A549 (cell line): ENCODE results near the gene AGA. TPM values are rescaled to one million over a fixed set of nuclear protein-coding genes. Genes with fewer than 3 reads are reported as not detected.

Experiments
- ATAC-seq, 2 experiments: fragments of 200-7000 bp in 1 of 2; fragments of >200 bp in 1 of 2; cut with Nextera tagmentation in 1 of 2; cut with Tn5 transposase in 1 of 2; 3 replicates each; pipeline versions ENCODE4 v1.8.0 to v1.9.1; 2018 to 2020; ENCODE audit warnings: mild to moderate bottlenecking in 1 of 2, moderate library complexity in 1 of 2
- CTCF ChIA-PET: fragments of 300-600 bp; sonication (Branson Sonifier 250); formaldehyde crosslinking; extraction: SDS; loops from one replicate; lab custom pipeline; 2021; ENCODE audit warnings: antibody characterized with exemption, inconsistent platforms; lab: Yijun Ruan, JAX
- POLR2A ChIA-PET: fragments of 350-600 bp; formaldehyde crosslinking; extraction: SDS; loops from one replicate; lab custom pipeline; 2021; ENCODE audit warnings: antibody characterized with exemption, inconsistent platforms; lab: Yijun Ruan, JAX
- DNase-seq, 2 experiments: peaks; one replicate each; pipeline versions ENCODE4 v3.0.0 to v3.0.0-alpha.2; 2011 to 2016; ENCODE audit warnings: low read depth in 1 of 2, low spot score in 1 of 2
- FAIRE-seq: peaks from 2 replicates; lab custom pipeline; 2011; peaks lifted over from hg19 to GRCh38; lab: Jason Lieb, UNC
- H3K27ac ChIP-seq, 2 experiments: fragments of >200 bp; sonication (Bioruptor Twin); formaldehyde crosslinking; 3 replicates each; pipeline ENCODE4 v1.5.1; 2016 to 2017
- H3K4me1 ChIP-seq: fragments of >200 bp; sonication (Bioruptor Twin); formaldehyde crosslinking; 3 replicates; pipeline ENCODE4 v1.6.1; 2016
- H3K4me2 ChIP-seq: fragments of >200 bp; sonication (Bioruptor Twin); formaldehyde crosslinking; 3 replicates; pipeline ENCODE4 v1.6.1; 2016
- H3K4me3 ChIP-seq: fragments of >200 bp; sonication (Bioruptor Twin); formaldehyde crosslinking; 3 replicates; pipeline ENCODE4 v1.5.1; 2016
- H3K9me3 ChIP-seq: fragments of >200 bp; sonication (Bioruptor Twin); formaldehyde crosslinking; 3 replicates; pipeline ENCODE4 v1.6.1; 2016
- CBX2 ChIP-seq: fragments of 200-600 bp; sonication (generic); IDR thresholded peaks from 2 replicates; pipeline ENCODE4 v1.6.1; 2016; ENCODE audit warnings: low read depth, mild to moderate bottlenecking, borderline replicate concordance
- CEBPB ChIP-seq, 2 experiments: fragments of >200 bp in 1 of 2; sonication (Bioruptor Twin) in 1 of 2; formaldehyde crosslinking in 1 of 2; IDR thresholded peaks; 2 replicates each; pipeline ENCODE4 v1.6.1; 2012 to 2016
- CHD4 ChIP-seq: fragments of 200-600 bp; sonication (generic); IDR thresholded peaks from 2 replicates; pipeline ENCODE4 v1.6.1; 2016; ENCODE audit warnings: antibody characterized with exemption, mild to moderate bottlenecking, borderline replicate concordance
- EHMT2 ChIP-seq: fragments of 200-600 bp; sonication (generic); IDR thresholded peaks from 2 replicates; pipeline ENCODE4 v1.6.1; 2016; ENCODE audit warnings: antibody characterized with exemption, low read depth, mild to moderate bottlenecking, moderate library complexity
- EP300 ChIP-seq, 2 experiments: fragments of >200 bp; sonication (Bioruptor Twin); formaldehyde crosslinking; IDR thresholded peaks; 2 replicates in 1 of 2; 3 replicates in 1 of 2; pipeline ENCODE4 v1.6.1; 2016 to 2017
- ESRRA ChIP-seq: fragments of 150-350 bp; IDR thresholded peaks from 2 replicates; pipeline ENCODE4 v1.6.1; 2014; ENCODE audit warnings: mild to moderate bottlenecking, low read length, borderline replicate concordance
- FOSL2 ChIP-seq, 2 experiments: fragments of 450-650 bp in 1 of 2; fragments of >200 bp in 1 of 2; sonication (Bioruptor Twin) in 1 of 2; formaldehyde crosslinking; IDR thresholded peaks; 2 replicates each; pipeline versions ENCODE4 v1.5.0 to v1.6.1; 2016 to 2020; ENCODE audit warnings: mild to moderate bottlenecking in 1 of 2, moderate library complexity in 1 of 2
- HOXB5 ChIP-seq: fragments of 250-450 bp; sonication (Bioruptor Pico); IDR thresholded peaks from 2 replicates; pipeline ENCODE4 v1.5.0; 2020; ENCODE audit warnings: mild to moderate bottlenecking, moderate library complexity
- JUNB ChIP-seq: fragments of >200 bp; sonication (Bioruptor Twin); formaldehyde crosslinking; IDR thresholded peaks from 2 replicates; pipeline ENCODE4 v1.6.1; 2016
- KDM1A ChIP-seq: fragments of 200-600 bp; sonication (generic); IDR thresholded peaks from 2 replicates; pipeline ENCODE4 v1.6.1; 2016; ENCODE audit warnings: low read depth, mild to moderate bottlenecking
- MAFK ChIP-seq: fragments of 450-650 bp; IDR thresholded peaks from 2 replicates; pipeline ENCODE4 v1.6.1; 2014; ENCODE audit not compliant: partially characterized antibody
- NPAS2 ChIP-seq: fragments of 250-450 bp; sonication (Bioruptor Pico); IDR thresholded peaks from 2 replicates; pipeline ENCODE4 v1.8.0; 2022; ENCODE audit warnings: mild to moderate bottlenecking, moderate library complexity, borderline replicate concordance
- PHF8 ChIP-seq: fragments of 200-600 bp; sonication (generic); IDR thresholded peaks from 2 replicates; pipeline ENCODE4 v1.6.1; 2016; ENCODE audit warnings: low read depth, mild to moderate bottlenecking, antibody characterized with exemption, moderate library complexity, borderline replicate concordance
- POLR2A ChIP-seq: IDR thresholded peaks from 2 replicates; pipeline ENCODE4 v1.6.1; 2012; ENCODE audit warnings: mild to moderate bottlenecking, low read length
- RAD21 ChIP-seq, 2 experiments: fragments of >200 bp in 1 of 2; sonication (Bioruptor Twin) in 1 of 2; formaldehyde crosslinking in 1 of 2; IDR thresholded peaks in 1 of 2; conservative IDR thresholded peaks in 1 of 2; 2 replicates in 1 of 2; 3 replicates in 1 of 2; pipeline ENCODE4 v1.6.1; 2012 to 2018; ENCODE audit warnings: inconsistent platforms in 1 of 2
- RARB ChIP-seq: fragments of 250-450 bp; sonication (Bioruptor Pico); IDR thresholded peaks from 2 replicates; pipeline ENCODE4 v1.8.0; 2021; ENCODE audit warnings: mild to moderate bottlenecking, moderate library complexity
- RNF2 ChIP-seq: fragments of 200-600 bp; sonication (generic); IDR thresholded peaks from 2 replicates; pipeline ENCODE4 v1.6.1; 2016; ENCODE audit warnings: low read depth, mild to moderate bottlenecking, antibody characterized with exemption, moderate library complexity, borderline replicate concordance
- TFCP2L1 ChIP-seq: fragments of 250-450 bp; sonication (Bioruptor Pico); IDR thresholded peaks from 2 replicates; pipeline ENCODE4 v1.5.0; 2021; ENCODE audit warnings: mild to moderate bottlenecking
- ZSCAN20 ChIP-seq: fragments of 250-450 bp; sonication (Bioruptor Pico); IDR thresholded peaks from 2 replicates; pipeline ENCODE4 v1.8.0; 2022; ENCODE audit warnings: mild to moderate bottlenecking, moderate library complexity
- WGBS: methylation state at CpG from one replicate; pipeline ENCODE4 v1.1.6; 2017; ENCODE audit errors: missing lambda C conversion rate; 5-methylcytosine and 5-hydroxymethylcytosine counted together
- polyA plus RNA-seq, 4 experiments: library from polyadenylated mRNA; depleted of rRNA in 3 of 4; stranded (reverse); fragments of >200 nt; fragmentation: RNase III in 1 of 4; extraction: RNeasy Plus Mini Kit Qiagen cat#74134 plus additional on column Dnase treatment in 1 of 4; gene quantifications; 2 replicates in 3 of 4; 3 replicates in 1 of 4; pipeline ENCODE4 v1.2.3, GENCODE V29; 2011 to 2017
- TF ChIP-seq, protein P1 (sequence below): IDR thresholded peaks from 2 replicates; pipeline ENCODE4 v1.6.1; 2012; ENCODE audit warnings: low read depth, borderline replicate concordance
- TF ChIP-seq, protein P2 (sequence below): fragments of >200 bp; sonication (Bioruptor Twin); formaldehyde crosslinking; IDR thresholded peaks from 3 replicates; pipeline ENCODE4 v1.6.1; 2016

AGA gene
- polyA plus RNA-seq, 2 of the 4 experiments (the other 2 are of a cell fraction): 25.1 to 44.0 TPM

DNA sequence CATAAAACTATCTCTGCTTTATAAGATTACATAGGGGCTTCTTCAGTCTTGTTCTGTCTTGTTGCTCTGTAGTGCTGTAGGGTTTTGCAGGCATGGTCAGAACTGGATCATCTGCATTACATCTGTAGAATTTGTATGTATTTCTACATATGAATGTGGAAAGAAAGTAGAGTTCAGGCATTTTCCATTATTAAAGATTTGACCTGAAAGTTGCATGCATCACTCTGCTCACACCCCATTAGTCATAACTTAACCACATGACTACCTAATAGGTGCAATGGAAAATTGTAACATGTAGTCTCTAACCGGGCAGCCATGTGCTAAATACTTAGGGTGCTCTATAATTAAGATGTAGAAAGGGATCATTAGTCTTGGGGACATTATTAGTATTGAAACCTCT is 45.7 kb upstream of the AGA start:
- Histone ChIP-seq H3K27ac (no peak overlapping the region), H3K4me1 (peaks cover 22% of the 10 kb centered on the region), H3K4me3 (no peak overlapping the region), H3K9me3 (no peaks in the 10 kb centered on the region), H3K4me2 (no peak overlapping the region)
- ChIA-PET POLR2A (no interaction called here), CTCF (no interaction called here)
- no peak for ATAC-seq
- no peak for DNase-seq
- FAIRE-seq: no peak
- WGBS: 55% methylated on average over 1 of the region's 1 CpG
- TF ChIP-seq, protein P1, sequence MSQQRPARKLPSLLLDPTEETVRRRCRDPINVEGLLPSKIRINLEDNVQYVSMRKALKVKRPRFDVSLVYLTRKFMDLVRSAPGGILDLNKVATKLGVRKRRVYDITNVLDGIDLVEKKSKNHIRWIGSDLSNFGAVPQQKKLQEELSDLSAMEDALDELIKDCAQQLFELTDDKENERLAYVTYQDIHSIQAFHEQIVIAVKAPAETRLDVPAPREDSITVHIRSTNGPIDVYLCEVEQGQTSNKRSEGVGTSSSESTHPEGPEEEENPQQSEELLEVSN: no peak
- TF ChIP-seq RAD21 (conservative IDR thresholded peaks at IDR 0.05 in 1 of 2, IDR thresholded peaks at IDR 0.05 in 1 of 2) (no peak), EHMT2 (no peak), PHF8 (no peak), KDM1A (no peak), RNF2 (no peak), EP300 (IDR thresholded peaks at IDR 0.05) (no peak), ESRRA (no peak), HOXB5 (CRISPR knock-in tag) (no peak), ZSCAN20 (no peak), CBX2 (no peak), MAFK (no peak), CHD4 (no peak), TFCP2L1 (CRISPR knock-in tag) (no peak), NPAS2 (CRISPR knock-in tag) (no peak), POLR2A (no peak), RARB (no peak), CEBPB (IDR thresholded peaks at IDR 0.05) (no peak)
- TF ChIP-seq, protein P2, sequence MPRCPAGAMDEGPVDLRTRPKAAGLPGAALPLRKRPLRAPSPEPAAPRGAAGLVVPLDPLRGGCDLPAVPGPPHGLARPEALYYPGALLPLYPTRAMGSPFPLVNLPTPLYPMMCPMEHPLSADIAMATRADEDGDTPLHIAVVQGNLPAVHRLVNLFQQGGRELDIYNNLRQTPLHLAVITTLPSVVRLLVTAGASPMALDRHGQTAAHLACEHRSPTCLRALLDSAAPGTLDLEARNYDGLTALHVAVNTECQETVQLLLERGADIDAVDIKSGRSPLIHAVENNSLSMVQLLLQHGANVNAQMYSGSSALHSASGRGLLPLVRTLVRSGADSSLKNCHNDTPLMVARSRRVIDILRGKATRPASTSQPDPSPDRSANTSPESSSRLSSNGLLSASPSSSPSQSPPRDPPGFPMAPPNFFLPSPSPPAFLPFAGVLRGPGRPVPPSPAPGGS: no peak

DNA sequence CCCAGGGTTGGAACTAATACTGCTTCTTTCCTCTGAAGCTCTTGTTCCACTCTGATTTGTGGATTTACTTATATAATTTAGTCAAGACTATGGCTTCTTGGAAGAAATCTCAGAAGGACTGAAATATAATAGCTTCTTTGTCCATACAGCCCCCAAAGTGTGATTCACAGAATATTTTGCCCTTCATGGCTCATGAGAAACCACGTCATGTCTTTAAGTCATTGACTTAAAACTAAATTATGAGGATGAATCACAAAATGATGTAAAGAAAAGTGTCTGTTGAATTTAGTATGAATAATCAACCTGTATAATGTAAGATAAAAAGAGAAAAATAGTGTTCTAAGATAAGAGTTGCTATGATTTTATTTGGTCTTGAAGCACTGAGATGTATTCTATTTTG is 43.3 kb upstream of the AGA start:
- WGBS: 60% methylated on average over 1 of the region's 1 CpG
- no peak for ATAC-seq

DNA sequence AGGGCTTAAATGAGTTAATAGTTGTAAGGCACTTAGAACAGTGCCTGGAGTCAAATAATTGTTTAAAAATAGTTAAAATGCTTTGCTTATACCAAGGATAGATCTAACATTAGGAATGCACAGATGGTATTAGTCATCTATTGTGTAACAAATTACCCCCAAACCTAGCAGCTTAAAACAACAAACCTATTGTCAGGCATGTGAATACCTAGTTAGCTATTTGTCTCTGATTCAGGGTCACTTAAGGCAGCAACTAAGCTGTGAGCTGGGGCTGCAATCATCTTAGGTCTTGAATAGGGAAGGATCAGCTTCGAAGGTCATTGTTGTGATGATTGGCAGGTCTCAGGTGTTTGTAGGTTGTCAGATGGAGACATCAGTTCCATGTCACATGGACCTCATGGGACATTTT is 42.4 kb upstream of the AGA start:
- Histone ChIP-seq H3K4me1 (peaks cover 22% of the 10 kb centered on the region), H3K4me3 (no peak overlapping the region), H3K9me3 (no peaks in the 10 kb centered on the region), H3K4me2 (peak overlapping the region; percentile 38), H3K27ac (peak overlapping the region; percentile 4 to 74; a peak in 4 of 6 replicates)
- peak in 1 of 2 experiments; percentile 20 for DNase-seq
- TF ChIP-seq EP300 (IDR thresholded peaks at IDR 0.05) (no peak), FOSL2 (IDR thresholded peaks at IDR 0.05) (peak; percentile 33; the same call in 1 of the 2 replicates), FOSL2 (CRISPR knock-in tag; IDR thresholded peaks at IDR 0.05) (peak; percentile 13; the same call in 1 of the 2 replicates), CEBPB (IDR thresholded peaks at IDR 0.05) (0 out of 4 replicates have a peak, but pooled peaks of 1 of the 2 experiments have one; percentile 27), HOXB5 (CRISPR knock-in tag) (no peak), JUNB (peak; percentile 47; the same call in 1 of the 2 replicates)
- CTCF ChIA-PET: interaction anchor here (1.0 kb wide), 1 partner anchor 10 kb away, joined by 3 read pairs; no protein-coding TSS in a partner anchor
- ATAC-seq: peak; percentile 50 to 58; a peak in 5 of 6 replicates
- POLR2A ChIA-PET: no interaction called here
- 40% methylated on average over 1 of the region's 1 CpG for WGBS
- no peak for FAIRE-seq

More for the DNA sequence above, 43.3 kb upstream of the AGA start:
- Histone ChIP-seq H3K9me3 (no peaks in the 10 kb centered on the region), H3K27ac (peak overlapping the region; percentile 4 to 74; a peak in 5 of 6 replicates), H3K4me2 (no peak overlapping the region), H3K4me3 (no peak overlapping the region), H3K4me1 (peaks cover 22% of the 10 kb centered on the region)
- ChIA-PET POLR2A (no interaction called here), CTCF (no interaction called here)
- FAIRE-seq (no peak), DNase-seq (peak in 1 of 2 experiments; percentile 5)
- TF ChIP-seq JUNB (peak; percentile 36; the same call in 1 of the 2 replicates), ESRRA (no peak)
